Retinal pigment epithelial cell (primary cell): ENCODE measurements around the gene KANSL1.
"Not testable (repeated sequence)": the region's sequence is repeated elsewhere in the genome, so short reads cannot be mapped to it uniquely, and the experiment has no call there.

Source experiments
- DNase-seq: peaks from one replicate; pipeline ENCODE4 v3.0.0-alpha.2; 2010; ENCODE audit warnings: low read depth
- H3K4me3 ChIP-seq: 2 replicates; pipeline ENCODE4 v1.5.1; 2011; ENCODE audit warnings: mild to moderate bottlenecking, low read length, control low read depth, moderate library complexity
- CTCF ChIP-seq: conservative IDR thresholded peaks from 2 replicates; pipeline ENCODE4 v1.5.1; 2011; ENCODE audit warnings: low read depth, low read length, control low read depth, inconsistent platforms

The KANSL1 gene

GRCh38 chr17:46026166-46027047, 166.8 kb downstream of the KANSL1 start:
- no peak for TF ChIP-seq CTCF
- no peak for DNase-seq
- no peak overlapping the region for H3K4me3 ChIP-seq

GRCh38 chr17:46025510-46026165, 167.6 kb downstream of the KANSL1 start:
- no peak for TF ChIP-seq CTCF
- DNase-seq: no peak
- H3K4me3 ChIP-seq: no peak overlapping the region

GRCh38 chr17:46025060-46025459, 168.2 kb downstream of the KANSL1 start:
- no peak for TF ChIP-seq CTCF
- DNase-seq: no peak
- H3K4me3 ChIP-seq: no peak overlapping the region

GRCh38 chr17:46024590-46024989, 168.6 kb downstream of the KANSL1 start:
- no peak overlapping the region for H3K4me3 ChIP-seq
- no peak for DNase-seq
- TF ChIP-seq CTCF: no peak

GRCh38 chr17:46023783-46024388, 169.3 kb downstream of the KANSL1 start:
- no peak for DNase-seq
- no peak overlapping the region for H3K4me3 ChIP-seq
- TF ChIP-seq CTCF: no peak

- DNase-seq, H3K4me3 ChIP-seq: not testable (repeated sequence)
Observed at GRCh38 chr17:46023366-46023765, 169.9 kb downstream of the KANSL1 start.

GRCh38 chr17:46020998-46021397, 172.2 kb downstream of the KANSL1 start:
- TF ChIP-seq CTCF: no peak
- H3K4me3 ChIP-seq: no peak overlapping the region
- DNase-seq: no peak
